ENCODE measurements around the gene HYAL1.
"Not testable (repeated sequence)": the region's sequence is repeated elsewhere in the genome, so short reads cannot be mapped to it uniquely, and the experiment has no call there.

HYAL1 gene

DNA sequence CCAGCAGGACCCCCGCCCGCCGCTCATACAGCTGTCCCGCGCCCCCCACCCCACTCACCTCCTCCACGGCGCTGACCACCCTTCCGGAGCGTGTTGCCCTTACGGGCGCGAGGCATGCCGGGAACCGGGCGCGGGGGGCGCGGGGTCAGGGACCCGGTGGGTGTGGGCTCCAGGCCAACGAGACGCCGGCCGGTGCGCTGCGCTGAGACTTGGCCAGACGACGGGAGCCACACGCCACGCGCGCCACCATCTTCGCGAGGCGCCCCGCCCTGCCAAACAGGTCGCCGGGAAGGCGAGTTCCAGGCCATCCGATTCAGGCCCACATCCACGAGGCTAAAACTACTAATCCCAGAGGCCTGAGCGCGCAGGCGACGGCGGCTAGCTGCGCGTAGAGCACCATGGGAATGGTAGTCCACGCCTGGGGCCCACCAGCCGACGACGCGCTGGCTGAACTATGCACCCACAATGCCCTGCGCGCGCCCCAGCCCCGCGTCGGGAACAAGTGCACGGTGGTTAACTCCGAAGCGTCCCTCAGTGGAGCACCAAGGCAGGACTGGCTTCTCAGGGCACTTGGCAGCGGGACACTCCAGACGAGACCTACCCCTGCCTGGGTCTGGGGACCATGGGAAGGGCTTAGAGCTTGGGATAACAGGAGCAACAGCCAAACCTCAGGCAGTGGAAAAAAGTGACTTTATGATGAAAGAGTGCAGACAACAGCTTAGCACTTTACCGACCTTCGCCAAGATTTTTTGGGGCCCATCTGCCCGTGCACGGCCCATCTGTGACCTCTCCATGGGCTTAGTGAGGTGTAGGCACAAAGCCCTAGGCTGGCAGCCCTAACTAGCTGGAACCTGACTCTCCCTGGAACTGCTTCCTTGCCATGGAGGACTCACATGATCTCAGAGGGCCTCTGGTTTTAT is 11.0 kb downstream of the HYAL1 start, which contains the start of gene IFRD2:
IFRD2 (minus strand) TSS at position 271 of the 920 bp plus-strand sequence; CDS start at position 116, 155 bp downstream.
- peak; percentile 86 for DNase-seq

DNA sequence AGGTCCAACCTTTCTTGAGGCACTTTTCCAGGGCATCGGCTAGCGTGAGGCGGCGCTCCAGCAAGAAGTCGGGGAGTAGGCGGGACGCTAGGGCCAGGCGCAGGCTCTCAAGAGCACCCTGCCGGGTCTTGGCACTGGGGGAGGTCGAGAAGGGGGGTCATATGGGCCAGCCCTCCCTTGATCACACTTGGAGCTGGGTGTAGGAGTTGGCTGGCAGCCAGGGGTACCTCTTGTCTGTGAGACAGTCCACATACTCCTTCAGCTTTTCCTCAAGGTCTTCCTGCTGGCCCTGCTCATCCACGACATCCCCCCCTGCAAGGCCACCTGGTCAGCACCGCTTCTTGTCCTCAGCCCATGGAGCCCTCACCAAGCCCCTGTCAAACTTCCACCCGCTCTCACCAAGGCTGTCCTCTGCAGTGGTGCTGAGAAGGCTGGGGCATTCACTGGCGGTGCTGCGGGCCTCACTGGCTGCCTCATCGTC is 13.2 kb downstream of the HYAL1 start:
- no peak for DNase-seq

DNA sequence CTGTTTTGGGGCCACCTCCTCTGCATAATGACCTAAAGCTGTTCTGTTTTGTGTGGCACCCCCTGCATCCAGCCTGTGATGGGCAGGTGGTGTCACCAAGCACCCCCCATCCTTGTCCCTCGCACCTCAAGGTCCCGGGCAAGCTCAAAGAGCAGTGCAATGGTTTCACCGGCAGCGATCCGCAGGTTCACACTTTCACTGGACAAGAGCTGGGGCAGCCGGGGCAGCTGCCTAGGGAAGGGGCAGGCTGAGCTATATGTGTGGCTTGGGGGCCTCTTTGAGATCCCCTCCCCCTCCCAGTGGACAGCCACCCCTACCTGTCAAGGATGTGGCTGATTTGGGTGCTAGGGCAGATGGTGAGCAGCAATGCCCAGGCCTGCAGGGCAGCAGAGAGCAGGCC is 14.2 kb downstream of the HYAL1 start:
- DNase-seq = no peak

DNA sequence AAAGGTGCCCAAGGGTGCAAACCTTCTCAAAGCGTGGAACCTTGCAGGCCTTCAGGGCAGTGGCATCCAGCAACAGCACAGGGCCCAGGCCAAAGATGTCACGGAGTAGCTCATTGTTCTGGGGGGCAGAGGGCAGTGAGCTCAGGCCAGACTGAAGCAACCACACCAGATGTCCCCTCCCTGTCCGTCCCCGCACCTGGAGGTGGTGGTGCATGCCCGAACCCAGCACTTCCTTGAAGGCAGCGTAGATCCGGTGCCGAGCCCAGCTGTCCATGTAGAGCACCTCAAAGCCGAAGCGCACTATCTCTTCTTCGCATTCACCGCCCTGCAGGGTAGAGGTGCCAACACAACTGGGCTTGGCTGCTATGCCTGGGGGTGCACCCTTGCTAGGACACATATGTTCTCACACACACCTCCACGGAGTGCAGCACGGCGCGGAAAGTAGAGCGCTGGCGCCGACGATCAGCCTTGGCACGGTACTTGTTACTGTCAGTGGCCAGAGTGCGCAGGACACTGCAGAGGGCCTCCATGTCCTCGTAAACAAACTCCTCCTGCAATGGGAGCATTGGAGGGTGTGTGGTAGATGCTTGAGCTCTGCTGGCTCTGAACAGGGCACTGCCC is 14.9 kb downstream of the HYAL1 start:
- no peak for DNase-seq

DNA sequence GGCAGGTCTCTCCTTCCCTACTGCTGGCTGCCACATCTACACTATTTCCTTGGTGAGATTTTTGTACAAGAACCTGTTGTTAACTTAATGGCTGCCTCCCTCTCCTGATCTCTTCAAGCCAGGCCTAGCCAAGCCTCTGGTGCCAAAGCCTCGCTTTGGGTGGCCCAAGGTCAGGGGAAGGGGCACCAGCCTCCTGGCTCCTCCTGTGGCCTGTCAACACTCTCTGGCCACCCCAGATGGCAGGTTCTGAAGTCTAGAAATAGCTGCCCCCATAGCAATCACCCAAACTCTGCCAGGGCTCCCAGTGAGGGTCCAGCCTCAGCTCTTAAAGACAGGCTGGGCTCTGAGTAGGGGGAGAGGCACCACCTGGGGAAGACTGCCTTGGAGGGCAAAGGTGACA is 16.1 kb downstream of the HYAL1 start:
- DNase-seq = no peak

DNA sequence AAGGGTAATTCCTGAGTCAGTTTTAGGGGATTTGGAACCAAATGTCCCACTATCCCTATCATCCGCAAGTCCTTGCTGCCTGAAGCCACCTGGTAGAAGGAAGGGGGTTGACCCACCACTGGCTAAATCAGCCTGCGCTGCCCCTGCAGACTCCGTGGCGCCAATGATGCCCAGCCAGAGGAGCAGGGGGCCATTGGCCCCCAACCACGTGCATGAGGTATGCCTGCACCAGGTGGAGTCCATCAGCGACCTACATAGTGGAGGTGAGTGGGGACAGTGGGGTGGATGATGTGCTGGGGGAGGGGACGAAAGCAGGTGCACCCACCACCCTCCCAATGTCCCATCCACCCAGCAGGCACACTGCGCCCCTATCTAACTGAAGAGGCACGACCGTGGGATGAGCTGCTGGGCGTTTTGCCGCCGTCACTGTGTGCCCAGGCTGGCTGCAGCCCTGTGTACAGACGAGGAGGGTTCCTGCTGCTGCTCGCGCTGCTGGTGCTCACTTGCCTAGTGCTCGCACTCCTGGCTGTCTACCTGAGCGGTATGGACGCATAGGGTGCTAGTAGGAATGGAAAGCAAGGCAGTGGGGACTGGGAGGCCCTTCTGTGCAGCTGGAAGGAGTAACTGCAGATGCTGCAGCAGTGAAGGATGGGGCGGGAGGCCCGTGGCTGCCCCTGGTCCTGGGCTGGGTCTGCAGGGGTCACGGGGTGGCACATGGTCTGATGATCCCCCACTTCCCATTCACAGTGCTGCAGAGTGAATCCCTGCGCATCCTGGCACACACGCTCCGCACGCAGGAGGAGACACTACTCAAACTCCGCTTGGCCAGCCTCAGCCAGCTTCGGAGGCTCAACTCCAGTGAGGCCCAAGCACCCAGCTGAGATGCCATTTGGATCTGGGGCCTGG is 16.8 kb downstream of the HYAL1 start:
- DNase-seq = no peak

DNA sequence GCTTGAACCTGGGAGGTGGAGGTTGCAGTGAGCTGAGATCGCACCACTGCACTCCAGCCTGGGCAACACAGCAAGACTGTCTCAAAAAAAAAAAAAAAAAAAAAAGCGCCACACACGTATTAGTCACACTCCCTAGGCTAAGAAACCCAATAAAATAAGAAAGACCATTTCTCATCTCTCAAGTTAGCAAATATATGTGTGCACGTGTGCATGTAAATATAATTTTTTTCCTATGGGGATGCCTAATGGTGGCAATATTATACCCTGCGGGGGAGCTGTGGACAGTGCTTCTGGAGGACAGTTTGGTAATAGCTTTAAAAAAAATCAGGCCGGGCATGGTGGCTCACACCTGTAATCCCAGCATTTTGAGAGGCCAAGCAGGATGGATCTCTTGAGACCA is 19.3 kb downstream of the HYAL1 start:
- DNase-seq = not testable (repeated sequence)

DNA sequence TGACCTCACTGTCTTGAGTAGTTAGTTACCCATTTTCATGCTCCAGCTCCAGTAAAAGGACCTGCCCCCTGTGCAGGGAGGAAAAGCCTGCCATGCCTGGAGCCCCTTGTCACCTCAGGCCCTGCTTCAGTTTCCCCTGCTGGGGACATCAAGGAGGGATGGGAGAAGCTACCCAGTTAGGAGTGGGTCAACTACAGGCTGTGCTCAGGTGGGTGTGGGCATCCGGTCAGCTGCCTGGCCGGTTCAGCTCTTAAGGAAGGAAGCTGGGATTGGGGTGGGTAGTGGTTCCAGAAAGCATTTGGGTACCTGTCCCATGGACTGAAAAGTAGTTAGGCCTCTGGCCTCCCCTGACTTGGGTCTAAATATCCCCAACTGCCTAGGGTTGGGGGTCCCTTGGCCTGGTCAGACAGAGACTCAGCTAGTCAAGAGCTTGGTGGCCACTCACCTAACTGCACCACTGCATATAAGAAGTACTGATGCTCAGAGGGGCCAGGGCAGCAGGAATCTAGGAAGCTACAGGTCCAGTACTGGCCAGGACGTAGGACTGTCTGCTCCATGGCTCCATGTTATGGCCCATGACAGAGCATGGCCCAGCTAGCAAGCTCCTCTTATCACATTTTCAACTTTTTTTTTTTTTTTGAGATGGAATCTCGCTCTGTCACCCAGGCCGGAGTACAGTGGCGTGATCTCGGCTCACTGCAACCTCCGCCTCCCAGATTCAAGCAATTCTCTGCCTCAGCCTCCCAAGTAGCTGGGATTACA is 23.9 kb downstream of the HYAL1 start:
- no peak for DNase-seq

DNA sequence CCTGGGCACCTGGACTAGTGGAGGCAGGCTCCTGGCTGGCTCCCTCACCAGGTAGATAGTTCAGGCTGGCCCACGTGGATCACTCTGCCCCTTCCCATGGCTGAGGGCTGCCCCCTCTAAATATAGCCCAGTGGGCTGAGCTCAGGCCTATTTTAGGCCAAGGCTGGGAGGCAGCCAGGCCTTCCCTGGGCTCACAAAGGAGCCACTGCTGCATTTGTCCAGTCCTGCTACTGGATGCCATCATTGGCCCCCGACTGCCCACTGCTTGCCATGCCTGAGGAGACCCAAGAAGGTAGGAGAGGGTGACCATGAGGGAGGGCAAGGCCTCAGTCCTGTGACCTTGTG is 24.5 kb downstream of the HYAL1 start, which contains the start of gene LSMEM2:
LSMEM2 (plus strand) TSS at position 208 of the 345 bp plus-strand sequence; CDS start at position 235, 27 bp downstream.
- no peak for DNase-seq

DNA sequence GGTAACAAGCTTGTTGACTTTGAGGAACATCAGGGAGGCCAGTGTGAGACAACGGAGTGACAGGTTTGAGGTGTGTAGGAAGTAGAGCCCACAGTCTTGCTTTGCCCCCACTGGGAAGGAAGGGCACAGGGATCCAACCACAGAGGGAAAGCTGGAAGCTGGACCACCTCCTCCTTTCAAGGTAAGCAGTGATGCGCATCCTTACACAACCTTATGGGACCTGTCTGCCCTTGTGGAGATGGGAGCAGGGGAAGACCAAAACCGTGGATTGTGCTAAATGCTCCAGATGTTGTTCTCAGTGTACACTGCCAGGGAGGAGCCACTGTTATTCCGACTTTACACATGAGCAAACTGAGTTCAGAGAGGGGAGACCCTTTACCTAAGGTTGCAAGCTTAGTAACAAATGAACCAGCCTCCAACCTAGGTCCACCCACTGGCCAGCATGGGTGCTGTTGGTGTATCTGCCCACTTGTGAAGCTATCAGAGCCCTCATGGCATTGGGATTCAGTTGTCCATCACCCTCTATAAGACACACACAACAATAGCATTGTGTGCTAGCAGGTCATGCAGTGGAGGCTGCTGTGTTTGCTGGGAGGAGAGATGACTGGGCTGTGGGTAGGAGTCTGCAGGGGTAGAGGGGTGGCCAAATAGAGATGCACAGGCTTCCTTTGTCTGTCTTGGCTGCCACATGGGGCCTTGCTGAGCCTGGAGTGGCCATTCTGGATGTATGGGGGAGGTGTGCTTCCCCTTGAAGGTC is 25.1 kb downstream of the HYAL1 start:
- no peak for DNase-seq

DNA sequence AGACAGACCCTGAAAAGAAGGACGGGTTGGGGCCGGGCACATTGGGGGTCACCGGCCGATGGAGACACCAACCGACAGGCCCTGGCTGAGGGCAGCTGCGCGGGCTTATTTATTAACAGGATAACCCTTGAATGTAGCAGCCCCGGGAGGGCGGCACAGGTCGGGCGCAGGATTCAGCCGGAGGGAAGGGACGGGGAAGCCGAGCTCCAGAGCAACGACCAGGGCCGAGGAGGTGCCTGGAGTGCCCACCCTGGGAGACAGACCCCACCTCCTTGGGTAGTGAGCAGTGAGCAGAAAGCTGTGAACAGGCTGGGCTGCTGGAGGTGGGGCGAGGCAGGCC is 26.6 kb downstream of the HYAL1 start:
- DNase-seq = no peak

DNA sequence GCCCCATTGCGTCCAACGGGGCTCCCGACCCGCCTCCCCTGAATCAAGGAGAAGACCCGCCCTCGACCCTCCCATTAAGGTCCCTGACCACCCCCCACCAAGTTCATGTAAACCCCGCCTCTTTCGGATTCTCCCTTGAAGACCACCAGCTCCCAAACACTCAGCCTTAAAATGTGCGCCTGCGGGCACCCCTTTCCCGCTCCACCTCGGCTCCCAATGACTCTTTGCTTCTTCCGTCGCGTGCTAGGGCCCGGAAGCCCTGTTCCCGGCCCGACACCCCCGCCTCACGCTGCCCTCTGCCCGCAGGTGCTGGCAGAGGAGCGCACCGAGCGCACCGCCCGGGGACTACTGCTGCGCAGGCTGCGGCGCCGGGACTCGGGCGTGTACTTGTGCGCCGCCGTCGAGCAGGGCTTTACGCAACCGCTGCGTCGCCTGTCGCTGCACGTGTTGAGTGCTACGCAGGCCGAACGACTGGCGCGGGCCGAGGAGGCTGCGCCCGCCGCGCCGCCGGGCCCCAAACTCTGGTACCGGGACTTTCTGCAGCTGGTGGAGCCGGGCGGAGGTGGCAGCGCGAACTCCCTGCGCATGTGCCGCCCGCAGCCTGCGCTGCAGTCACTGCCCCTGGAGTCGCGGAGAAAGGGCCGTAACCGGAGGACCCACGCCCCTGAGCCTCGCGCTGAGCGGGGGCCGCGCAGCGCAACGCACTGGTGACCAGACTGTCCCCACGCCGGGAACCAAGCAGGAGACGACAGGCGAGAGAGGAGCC is 27.2 kb downstream of the HYAL1 start:
- DNase-seq = peak; percentile 52

DNA sequence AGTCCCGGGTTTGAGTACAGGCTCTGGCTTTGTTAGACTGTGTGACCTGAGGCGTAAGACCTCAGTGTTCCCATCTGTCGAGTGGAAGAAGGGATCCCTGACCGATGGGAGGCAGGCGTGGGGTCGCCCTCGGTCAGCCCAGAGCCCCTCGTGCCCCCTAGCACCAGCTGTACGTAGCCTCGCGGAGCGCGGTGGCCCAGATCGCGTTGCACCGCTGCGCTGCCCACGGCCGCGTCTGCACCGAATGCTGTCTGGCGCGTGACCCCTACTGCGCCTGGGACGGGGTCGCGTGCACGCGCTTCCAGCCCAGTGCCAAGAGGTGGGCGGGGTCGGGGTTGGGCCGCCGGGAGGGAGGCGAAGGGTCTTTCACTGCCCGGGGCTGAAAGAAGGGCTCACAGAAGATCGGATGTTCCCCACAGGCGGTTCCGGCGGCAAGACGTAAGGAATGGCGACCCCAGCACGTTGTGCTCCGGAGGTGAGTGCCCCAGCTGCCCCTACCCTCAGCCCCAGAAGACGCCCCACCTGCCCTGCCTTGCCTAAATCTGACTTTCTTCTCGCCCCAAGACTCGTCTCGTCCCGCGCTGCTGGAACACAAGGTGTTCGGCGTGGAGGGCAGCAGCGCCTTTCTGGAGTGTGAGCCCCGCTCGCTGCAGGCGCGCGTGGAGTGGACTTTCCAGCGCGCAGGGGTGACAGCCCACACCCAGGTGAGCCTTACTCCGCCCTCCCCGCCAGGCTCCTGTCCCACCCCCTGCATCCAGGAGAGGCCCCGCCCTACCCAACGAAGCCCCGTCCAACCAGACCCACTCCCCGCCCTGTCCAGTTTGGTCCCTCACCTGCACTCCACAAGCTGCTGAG is 28.0 kb downstream of the HYAL1 start:
- DNase-seq = no peak

DNA sequence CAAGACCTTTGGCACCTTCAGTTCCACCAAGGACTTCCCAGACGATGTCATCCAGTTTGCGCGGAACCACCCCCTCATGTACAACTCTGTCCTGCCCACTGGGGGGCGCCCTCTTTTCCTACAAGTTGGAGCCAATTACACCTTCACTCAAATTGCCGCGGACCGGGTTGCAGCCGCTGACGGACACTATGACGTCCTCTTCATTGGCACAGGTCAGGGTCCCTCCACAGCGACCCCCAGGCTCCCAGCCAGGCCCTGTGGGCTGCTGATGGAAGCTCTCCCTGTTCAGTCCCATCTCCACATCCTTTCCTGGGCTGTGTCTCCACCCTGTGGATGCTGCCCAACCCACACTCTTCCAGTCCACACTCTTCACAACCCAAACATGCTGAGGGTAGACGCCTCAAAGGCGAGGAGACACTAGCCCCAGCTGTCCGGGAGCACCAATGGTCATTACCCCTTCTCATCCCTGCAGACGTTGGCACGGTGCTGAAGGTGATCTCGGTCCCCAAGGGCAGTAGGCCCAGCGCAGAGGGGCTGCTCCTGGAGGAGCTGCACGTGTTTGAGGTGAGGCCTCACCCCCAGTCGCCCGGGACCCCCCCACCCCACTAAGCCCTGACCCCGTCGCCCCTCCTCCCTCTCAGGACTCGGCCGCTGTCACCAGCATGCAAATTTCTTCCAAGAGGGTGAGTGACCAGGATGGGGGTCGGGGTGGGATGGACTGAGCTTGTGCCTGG is 28.8 kb downstream of the HYAL1 start:
- peak; percentile 23 for DNase-seq

DNA sequence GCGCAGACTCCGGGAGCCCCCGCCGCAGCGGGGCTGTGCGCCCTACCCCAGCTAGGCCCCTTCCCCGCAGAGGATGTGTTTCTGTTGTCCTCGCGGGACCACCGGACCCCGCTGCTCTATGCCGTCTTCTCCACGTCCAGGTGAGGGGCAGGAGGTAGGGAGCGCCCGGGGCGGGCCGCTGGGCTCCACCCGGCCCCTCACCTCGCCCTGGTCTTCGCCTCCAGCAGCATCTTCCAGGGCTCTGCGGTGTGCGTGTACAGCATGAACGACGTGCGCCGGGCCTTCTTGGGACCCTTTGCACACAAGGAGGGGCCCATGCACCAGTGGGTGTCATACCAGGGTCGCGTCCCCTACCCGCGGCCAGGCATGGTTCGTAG is 29.7 kb downstream of the HYAL1 start:
- DNase-seq = no peak

DNA sequence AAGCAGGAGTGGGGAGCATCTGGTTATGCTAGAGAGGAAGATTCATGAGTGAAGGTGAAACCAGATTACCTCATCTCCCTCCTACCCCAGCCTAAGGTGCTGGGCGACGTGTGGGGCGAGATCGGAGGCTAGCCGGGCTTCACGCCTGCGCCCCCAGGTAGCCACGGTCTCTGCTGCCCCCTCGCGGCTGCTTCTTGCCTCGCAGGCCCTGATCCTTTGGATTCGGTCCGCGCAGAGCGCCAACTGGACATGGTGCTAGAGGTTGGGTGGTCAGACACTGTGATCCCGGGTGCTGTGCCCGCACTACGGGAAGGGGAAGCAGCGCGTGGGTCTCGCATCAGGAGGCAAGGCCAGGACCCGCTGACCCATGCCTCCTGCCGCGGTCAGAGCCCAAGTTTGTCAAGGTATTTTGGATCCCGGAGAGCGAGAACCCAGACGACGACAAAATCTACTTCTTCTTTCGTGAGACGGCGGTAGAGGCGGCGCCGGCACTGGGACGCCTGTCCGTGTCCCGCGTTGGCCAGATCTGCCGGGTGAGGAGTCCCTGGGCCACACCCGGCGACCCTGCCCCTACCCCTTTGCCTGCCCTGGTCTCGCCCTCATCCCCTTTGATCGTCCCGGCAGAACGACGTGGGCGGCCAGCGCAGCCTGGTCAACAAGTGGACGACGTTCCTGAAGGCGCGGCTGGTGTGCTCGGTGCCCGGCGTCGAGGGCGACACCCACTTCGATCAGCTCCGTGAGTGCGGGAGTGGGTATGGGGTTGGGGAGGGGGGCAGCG is 30.3 kb downstream of the HYAL1 start:
- DNase-seq = peak; percentile 19

DNA sequence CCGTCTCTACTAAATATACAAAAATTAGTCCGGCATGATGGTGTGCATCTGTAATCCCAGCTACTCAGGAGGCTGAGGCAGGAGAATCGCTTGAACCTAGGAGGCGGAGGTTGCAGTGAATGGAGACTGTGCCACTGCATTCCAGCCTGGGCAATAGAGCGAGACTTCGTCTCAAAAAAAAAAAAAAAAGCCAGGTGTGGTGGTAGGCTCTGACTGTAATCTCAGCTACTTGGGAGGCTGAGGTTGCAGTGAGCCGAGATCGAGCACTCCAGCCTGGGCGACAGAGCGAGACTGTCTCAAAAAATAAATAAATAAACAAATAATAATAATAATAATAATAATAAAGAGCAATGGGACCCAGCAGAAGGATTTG is 30.9 kb downstream of the HYAL1 start:
- not testable (repeated sequence) for DNase-seq

DNA sequence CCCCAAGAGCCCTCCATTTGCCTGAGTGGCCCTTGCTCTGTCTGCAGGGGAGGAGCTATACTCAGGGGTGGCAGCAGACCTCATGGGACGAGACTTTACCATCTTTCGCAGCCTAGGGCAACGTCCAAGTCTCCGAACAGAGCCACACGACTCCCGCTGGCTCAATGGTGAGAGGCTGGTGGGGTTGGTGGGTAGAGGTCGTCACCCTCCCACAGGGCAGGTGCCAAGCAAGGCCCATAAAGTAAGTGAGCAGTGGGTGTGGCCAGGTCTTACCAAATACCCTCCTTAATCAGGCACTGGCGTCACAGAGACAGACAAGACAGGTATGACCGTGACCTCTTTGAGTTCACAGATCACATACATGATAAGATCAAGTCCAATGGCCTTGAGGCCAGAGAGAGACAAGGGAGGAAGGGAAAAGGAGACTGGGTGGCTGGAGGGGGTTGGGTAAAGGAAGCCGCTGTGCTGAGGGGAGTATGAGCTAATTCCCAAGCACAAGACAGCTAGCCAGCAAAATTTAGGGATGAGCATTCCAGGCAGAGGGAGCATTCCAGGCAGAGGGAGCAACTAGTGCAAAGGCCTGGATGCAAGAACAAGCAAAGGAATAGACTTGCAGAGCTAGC is 31.9 kb downstream of the HYAL1 start:
- DNase-seq = no peak
